ENCODE measurements around the gene NDUFAF8.

Gene NDUFAF8

GRCh38 chr17:81270279-81270678, 31.2 kb downstream of the NDUFAF8 start:
- TF ChIP-seq CTCF (IDR thresholded peaks at IDR 0.05; ENCODE audit: low read depth, low read length, missing control alignments), result no peak
- no peak for DNase-seq (ENCODE audit: low read depth)
- H3K4me3 ChIP-seq (ENCODE audit: low read depth, low read length), result no peak overlapping the region

GRCh38 chr17:81271226-81271625, 32.1 kb downstream of the NDUFAF8 start:
- no peak overlapping the region for H3K4me3 ChIP-seq (ENCODE audit: low read depth, low read length)
- no peak for TF ChIP-seq CTCF (IDR thresholded peaks at IDR 0.05; ENCODE audit: low read depth, low read length, missing control alignments)
- no peak for DNase-seq (ENCODE audit: low read depth)

GRCh38 chr17:81272616-81273015, 33.5 kb downstream of the NDUFAF8 start:
- no peak for DNase-seq (ENCODE audit: low read depth)
- no peak for TF ChIP-seq CTCF (IDR thresholded peaks at IDR 0.05; ENCODE audit: low read depth, low read length, missing control alignments)
- no peak overlapping the region for H3K4me3 ChIP-seq (ENCODE audit: low read depth, low read length)

- no peak for DNase-seq (ENCODE audit: low read depth)
Observed at GRCh38 chr17:81273698-81274470, 34.8 kb downstream of the NDUFAF8 start.

GRCh38 chr17:81274471-81274855, 35.3 kb downstream of the NDUFAF8 start:
- TF ChIP-seq CTCF (IDR thresholded peaks at IDR 0.05; ENCODE audit: low read depth, low read length, missing control alignments), result no peak
- H3K4me3 ChIP-seq (ENCODE audit: low read depth, low read length), result no peak overlapping the region
- no peak for DNase-seq (ENCODE audit: low read depth)

More at GRCh38 chr17:81273698-81274470, 34.8 kb downstream of the NDUFAF8 start:
- no peak overlapping the region for H3K4me3 ChIP-seq (ENCODE audit: low read depth, low read length)
- TF ChIP-seq CTCF (IDR thresholded peaks at IDR 0.05; ENCODE audit: low read depth, low read length, missing control alignments), result no peak

- H3K4me3 ChIP-seq (ENCODE audit: low read depth, low read length), result no peak overlapping the region
- no peak for TF ChIP-seq CTCF (IDR thresholded peaks at IDR 0.05; ENCODE audit: low read depth, low read length, missing control alignments)
- no peak for DNase-seq (ENCODE audit: low read depth)
Observed at GRCh38 chr17:81276781-81277180, 37.7 kb downstream of the NDUFAF8 start.

GRCh38 chr17:81277421-81277820, 38.3 kb downstream of the NDUFAF8 start:
- TF ChIP-seq CTCF (IDR thresholded peaks at IDR 0.05; ENCODE audit: low read depth, low read length, missing control alignments), result no peak
- H3K4me3 ChIP-seq (ENCODE audit: low read depth, low read length), result no peak overlapping the region
- DNase-seq (ENCODE audit: low read depth), result no peak

Data from GM12864 (cell line).